ENCODE results near the gene LRRC8D.

The LRRC8D gene

DNA sequence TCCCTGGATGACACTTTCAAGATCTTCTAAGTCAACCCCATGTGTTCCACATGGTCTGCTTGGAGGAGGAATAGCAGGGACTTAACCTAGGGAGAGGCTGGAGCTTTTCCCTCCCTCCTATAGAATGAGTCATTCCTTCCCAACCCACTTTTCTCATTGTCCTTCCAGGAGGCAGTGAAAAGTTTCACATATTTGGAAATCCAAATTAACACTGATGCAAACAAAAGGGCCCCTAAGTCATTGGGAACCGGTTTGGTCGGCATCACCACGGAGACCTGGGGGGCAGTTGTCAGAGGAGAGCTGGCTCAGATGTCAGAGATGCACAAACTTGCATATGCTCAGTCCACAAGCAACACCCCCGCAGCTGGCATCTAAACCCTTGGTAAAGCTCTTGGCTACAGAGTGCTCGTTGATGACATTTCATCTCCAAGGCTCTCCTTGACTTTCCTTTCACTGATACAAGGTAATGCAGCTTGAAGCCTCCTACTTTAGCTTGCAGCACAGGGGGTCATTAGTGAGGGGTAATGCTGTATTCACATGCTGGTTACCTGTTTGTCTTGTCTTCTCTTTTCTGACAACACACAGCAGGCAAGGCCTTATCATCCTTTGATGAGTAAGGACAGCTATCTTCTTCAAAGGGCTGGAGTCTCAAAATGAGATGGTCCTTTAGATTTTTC is 12.3 kb upstream of the LRRC8D start:
- no peak overlapping the region for H3K4me3 ChIP-seq (ENCODE audit: insufficient read depth, low read length, poor library complexity, severe bottlenecking)
- no peaks in the 10 kb centered on the region for H3F3A ChIP-seq (ENCODE audit: insufficient read depth)
- H4K20me1 ChIP-seq (ENCODE audit: low read depth, low read length) = no peaks in the 10 kb centered on the region
- no peaks in the 10 kb centered on the region for H3K79me2 ChIP-seq (ENCODE audit: insufficient read depth, low read length)
- no peak overlapping the region for H2AFZ ChIP-seq (ENCODE audit: low read depth, low read length, severe bottlenecking)
- no peaks in the 10 kb centered on the region for H3K9me2 ChIP-seq (replicated peaks; ENCODE audit: insufficient read depth, low read length)
- H3K27me3 ChIP-seq (ENCODE audit: low read length) = no peaks in the 10 kb centered on the region
- no peak overlapping the region for H3K27ac ChIP-seq (ENCODE audit: low read depth, low read length)
- H3K4me2 ChIP-seq (ENCODE audit: low read depth, low read length, poor library complexity, severe bottlenecking) = no peak overlapping the region
- no peaks in the 10 kb centered on the region for H3K9me3 ChIP-seq (ENCODE audit: insufficient read depth, low read length)
- no peak overlapping the region for H3K9ac ChIP-seq (ENCODE audit: low read length)
- TF ChIP-seq, protein P1, sequence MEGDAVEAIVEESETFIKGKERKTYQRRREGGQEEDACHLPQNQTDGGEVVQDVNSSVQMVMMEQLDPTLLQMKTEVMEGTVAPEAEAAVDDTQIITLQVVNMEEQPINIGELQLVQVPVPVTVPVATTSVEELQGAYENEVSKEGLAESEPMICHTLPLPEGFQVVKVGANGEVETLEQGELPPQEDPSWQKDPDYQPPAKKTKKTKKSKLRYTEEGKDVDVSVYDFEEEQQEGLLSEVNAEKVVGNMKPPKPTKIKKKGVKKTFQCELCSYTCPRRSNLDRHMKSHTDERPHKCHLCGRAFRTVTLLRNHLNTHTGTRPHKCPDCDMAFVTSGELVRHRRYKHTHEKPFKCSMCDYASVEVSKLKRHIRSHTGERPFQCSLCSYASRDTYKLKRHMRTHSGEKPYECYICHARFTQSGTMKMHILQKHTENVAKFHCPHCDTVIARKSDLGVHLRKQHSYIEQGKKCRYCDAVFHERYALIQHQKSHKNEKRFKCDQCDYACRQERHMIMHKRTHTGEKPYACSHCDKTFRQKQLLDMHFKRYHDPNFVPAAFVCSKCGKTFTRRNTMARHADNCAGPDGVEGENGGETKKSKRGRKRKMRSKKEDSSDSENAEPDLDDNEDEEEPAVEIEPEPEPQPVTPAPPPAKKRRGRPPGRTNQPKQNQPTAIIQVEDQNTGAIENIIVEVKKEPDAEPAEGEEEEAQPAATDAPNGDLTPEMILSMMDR (IDR thresholded peaks at IDR 0.05; ENCODE audit: insufficient read depth, low read length, poor library complexity, severe bottlenecking) = no peak
- TF ChIP-seq EZH2phosphoT487 (conservative IDR thresholded peaks at IDR 0.05; ENCODE audit: low read length) = no peak
- H3K36me3 ChIP-seq (ENCODE audit: low read length) = no peaks in the 10 kb centered on the region

DNA sequence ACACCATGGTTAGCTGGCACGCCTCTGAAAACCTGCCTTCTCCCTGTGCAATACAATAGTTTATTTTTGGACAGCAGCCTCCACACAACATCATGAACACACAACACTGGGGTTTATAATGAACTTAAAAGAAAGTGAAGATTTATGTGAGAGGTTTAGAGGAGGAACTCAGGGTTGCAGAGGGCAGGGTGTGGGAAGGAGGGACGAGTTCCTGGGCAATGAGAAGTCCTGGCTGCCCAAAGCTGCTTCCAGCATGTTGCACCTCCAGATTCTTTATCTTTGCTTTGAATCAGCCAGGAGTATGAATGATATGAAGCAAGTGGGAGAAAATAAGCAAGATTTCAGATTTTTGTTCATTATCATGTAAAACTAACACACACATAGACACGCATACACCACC is 11.3 kb upstream of the LRRC8D start:
- no peaks in the 10 kb centered on the region for H3K27me3 ChIP-seq (ENCODE audit: low read length)
- H3K4me3 ChIP-seq (ENCODE audit: insufficient read depth, low read length, poor library complexity, severe bottlenecking) = no peak overlapping the region
- no peaks in the 10 kb centered on the region for H4K20me1 ChIP-seq (ENCODE audit: low read depth, low read length)
- H3K9ac ChIP-seq (ENCODE audit: low read length) = no peak overlapping the region
- H3K36me3 ChIP-seq (ENCODE audit: low read length) = no peaks in the 10 kb centered on the region
- H3K9me3 ChIP-seq (ENCODE audit: insufficient read depth, low read length) = no peaks in the 10 kb centered on the region
- no peak overlapping the region for H3K4me2 ChIP-seq (ENCODE audit: low read depth, low read length, poor library complexity, severe bottlenecking)
- no peak overlapping the region for H2AFZ ChIP-seq (ENCODE audit: low read depth, low read length, severe bottlenecking)
- H3K9me2 ChIP-seq (replicated peaks; ENCODE audit: insufficient read depth, low read length) = no peaks in the 10 kb centered on the region
- H3F3A ChIP-seq (ENCODE audit: insufficient read depth) = no peaks in the 10 kb centered on the region
- no peak overlapping the region for H3K27ac ChIP-seq (ENCODE audit: low read depth, low read length)
- H3K79me2 ChIP-seq (ENCODE audit: insufficient read depth, low read length) = no peaks in the 10 kb centered on the region
- no peak for TF ChIP-seq EZH2phosphoT487 (conservative IDR thresholded peaks at IDR 0.05; ENCODE audit: low read length)
- TF ChIP-seq, protein P1 (IDR thresholded peaks at IDR 0.05; ENCODE audit: insufficient read depth, low read length, poor library complexity, severe bottlenecking) = no peak

DNA sequence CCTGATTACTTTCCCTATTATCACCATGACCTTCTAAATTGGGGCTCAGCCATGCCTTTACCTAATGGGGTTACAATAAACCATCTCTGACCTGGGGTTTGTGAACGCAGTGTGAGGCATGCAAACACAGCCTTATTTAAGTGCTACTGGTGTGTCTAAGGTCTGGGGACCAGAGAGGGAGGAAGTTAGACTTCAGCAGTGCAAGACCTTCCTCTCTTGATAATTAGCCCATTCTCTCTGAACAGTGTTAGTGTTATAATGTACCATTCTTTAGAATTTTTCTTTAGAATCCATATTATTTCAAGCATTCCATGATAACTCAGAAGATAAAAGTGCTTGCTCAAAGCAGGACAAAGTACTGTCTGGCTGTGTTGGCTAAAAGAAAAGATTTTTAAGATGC is 10.5 kb upstream of the LRRC8D start:
- Histone ChIP-seq H3K4me2 (ENCODE audit: low read depth, low read length, poor library complexity, severe bottlenecking) (no peak overlapping the region), H3K27me3 (ENCODE audit: low read length) (no peaks in the 10 kb centered on the region), H3F3A (ENCODE audit: insufficient read depth) (no peaks in the 10 kb centered on the region), H3K9ac (ENCODE audit: low read length) (no peak overlapping the region), H3K36me3 (ENCODE audit: low read length) (no peaks in the 10 kb centered on the region), H3K9me3 (ENCODE audit: insufficient read depth, low read length) (no peaks in the 10 kb centered on the region), H3K9me2 (replicated peaks; ENCODE audit: insufficient read depth, low read length) (no peaks in the 10 kb centered on the region), H4K20me1 (ENCODE audit: low read depth, low read length) (no peaks in the 10 kb centered on the region), H3K4me3 (ENCODE audit: insufficient read depth, low read length, poor library complexity, severe bottlenecking) (no peak overlapping the region), H3K79me2 (ENCODE audit: insufficient read depth, low read length) (no peaks in the 10 kb centered on the region), H3K27ac (ENCODE audit: low read depth, low read length) (no peak overlapping the region), H2AFZ (ENCODE audit: low read depth, low read length, severe bottlenecking) (no peak overlapping the region)
- TF ChIP-seq, protein P1 (IDR thresholded peaks at IDR 0.05; ENCODE audit: insufficient read depth, low read length, poor library complexity, severe bottlenecking) = no peak
- TF ChIP-seq EZH2phosphoT487 (conservative IDR thresholded peaks at IDR 0.05; ENCODE audit: low read length) = no peak

All from SU-DHL-6 (cell line).